Measurements from ENCODE around the gene CD1D. TPM values are rescaled to one million over a fixed set of nuclear protein-coding genes. Genes with fewer than 3 reads are reported as not detected.

Gene CD1D
- total RNA-seq, 1 experiment from 2014 or later, result 0.19 TPM

DNA sequence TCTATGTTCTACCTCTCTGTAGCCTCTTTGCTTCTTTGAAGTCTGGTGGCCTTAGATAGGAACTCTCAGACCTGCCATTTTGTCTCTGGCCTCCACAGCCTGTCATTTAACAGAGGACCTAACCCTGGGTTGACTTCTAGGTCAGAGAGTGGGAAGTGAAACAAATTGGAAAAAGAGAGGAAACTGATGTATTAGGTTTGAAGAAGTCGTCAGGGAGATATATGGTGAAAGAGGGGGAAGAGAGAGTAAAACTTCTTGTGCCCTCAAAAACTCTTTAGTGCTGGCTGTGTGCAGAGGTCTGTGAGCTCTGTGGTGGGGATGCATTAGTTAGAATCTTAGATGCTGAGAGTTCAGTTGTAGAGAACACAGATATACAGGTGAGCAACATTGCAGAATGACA is 30.2 kb upstream of the CD1D start:
- Mint-ChIP-seq H3K36me3 (ENCODE audit: insufficient read depth, unreplicated experiment) (no peaks in the 10 kb centered on the region), H3K27me3 (ENCODE audit: insufficient read depth, unreplicated experiment) (no peaks in the 10 kb centered on the region), H3K9me3 (ENCODE audit: unreplicated experiment) (no peaks in the 10 kb centered on the region), H3K4me1 (ENCODE audit: insufficient read depth, unreplicated experiment) (peaks cover 70% of the 10 kb centered on the region), H3K27ac (ENCODE audit: low read depth, unreplicated experiment) (peak overlapping the region; percentile 82), H3K4me3 (ENCODE audit: unreplicated experiment) (peak overlapping the region; percentile 71)
- CTCF ChIA-PET, result interaction anchor here (0.6 to 2.3 kb wide), 12 partner anchors 16 to 1016 kb away, joined by 3 to 6 read pairs (median 3); no protein-coding TSS in a partner anchor
- TF ChIP-seq, protein P1, sequence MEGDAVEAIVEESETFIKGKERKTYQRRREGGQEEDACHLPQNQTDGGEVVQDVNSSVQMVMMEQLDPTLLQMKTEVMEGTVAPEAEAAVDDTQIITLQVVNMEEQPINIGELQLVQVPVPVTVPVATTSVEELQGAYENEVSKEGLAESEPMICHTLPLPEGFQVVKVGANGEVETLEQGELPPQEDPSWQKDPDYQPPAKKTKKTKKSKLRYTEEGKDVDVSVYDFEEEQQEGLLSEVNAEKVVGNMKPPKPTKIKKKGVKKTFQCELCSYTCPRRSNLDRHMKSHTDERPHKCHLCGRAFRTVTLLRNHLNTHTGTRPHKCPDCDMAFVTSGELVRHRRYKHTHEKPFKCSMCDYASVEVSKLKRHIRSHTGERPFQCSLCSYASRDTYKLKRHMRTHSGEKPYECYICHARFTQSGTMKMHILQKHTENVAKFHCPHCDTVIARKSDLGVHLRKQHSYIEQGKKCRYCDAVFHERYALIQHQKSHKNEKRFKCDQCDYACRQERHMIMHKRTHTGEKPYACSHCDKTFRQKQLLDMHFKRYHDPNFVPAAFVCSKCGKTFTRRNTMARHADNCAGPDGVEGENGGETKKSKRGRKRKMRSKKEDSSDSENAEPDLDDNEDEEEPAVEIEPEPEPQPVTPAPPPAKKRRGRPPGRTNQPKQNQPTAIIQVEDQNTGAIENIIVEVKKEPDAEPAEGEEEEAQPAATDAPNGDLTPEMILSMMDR (IDR thresholded peaks at IDR 0.05; ENCODE audit: unreplicated experiment), result no peak
- BruUV-seq (replicated peaks), result no TSS peak
- POLR2A ChIA-PET, result interaction anchor here (0.7 to 1.6 kb wide), 5 partner anchors 14 to 849 kb away, joined by 3 to 5 read pairs (median 3); no protein-coding TSS in a partner anchor
- no peak for DNase-seq (ENCODE audit: unreplicated experiment)
- intact Hi-C loops (cut with micrococcal nuclease), result no loop called here

DNA sequence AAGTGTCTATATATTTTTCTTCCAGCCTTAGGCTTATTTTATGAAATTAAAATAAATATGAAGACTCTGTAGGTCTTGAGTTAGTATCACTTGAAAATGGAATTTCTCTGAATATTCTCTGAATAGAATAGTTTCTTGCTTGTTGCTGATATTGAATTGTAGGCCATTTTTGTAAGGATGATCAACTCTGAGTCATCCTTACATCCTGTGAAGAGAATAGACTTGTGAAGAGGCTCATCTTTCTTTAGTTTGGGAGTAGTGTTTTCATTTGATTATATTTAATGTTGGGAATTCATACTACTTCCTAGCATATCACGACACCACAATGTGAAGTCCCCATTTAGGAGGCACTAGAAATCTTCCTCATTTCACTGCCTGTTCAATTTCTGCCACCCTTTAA is 27.5 kb upstream of the CD1D start:
- Mint-ChIP-seq H3K27me3 (ENCODE audit: insufficient read depth, unreplicated experiment) (no peaks in the 10 kb centered on the region), H3K27ac (ENCODE audit: low read depth, unreplicated experiment) (peak overlapping the region; percentile 29), H3K4me3 (ENCODE audit: unreplicated experiment) (no peak overlapping the region), H3K36me3 (ENCODE audit: insufficient read depth, unreplicated experiment) (no peaks in the 10 kb centered on the region), H3K9me3 (ENCODE audit: unreplicated experiment) (no peaks in the 10 kb centered on the region), H3K4me1 (ENCODE audit: insufficient read depth, unreplicated experiment) (peaks cover 50% of the 10 kb centered on the region)
- BruUV-seq (replicated peaks), result no TSS peak
- POLR2A ChIA-PET, result interaction anchor here (0.7 kb wide), 1 partner anchor 50 kb away, joined by 3 read pairs; no protein-coding TSS in a partner anchor
- CTCF ChIA-PET, result interaction anchor here (0.8 to 1.5 kb wide), 2 partner anchors 28 to 1719 kb away, joined by 3 to 5 read pairs; no protein-coding TSS in a partner anchor
- intact Hi-C loops (cut with micrococcal nuclease), result no loop called here
- TF ChIP-seq, protein P1 (IDR thresholded peaks at IDR 0.05; ENCODE audit: unreplicated experiment), result no peak
- DNase-seq (ENCODE audit: unreplicated experiment), result no peak

DNA sequence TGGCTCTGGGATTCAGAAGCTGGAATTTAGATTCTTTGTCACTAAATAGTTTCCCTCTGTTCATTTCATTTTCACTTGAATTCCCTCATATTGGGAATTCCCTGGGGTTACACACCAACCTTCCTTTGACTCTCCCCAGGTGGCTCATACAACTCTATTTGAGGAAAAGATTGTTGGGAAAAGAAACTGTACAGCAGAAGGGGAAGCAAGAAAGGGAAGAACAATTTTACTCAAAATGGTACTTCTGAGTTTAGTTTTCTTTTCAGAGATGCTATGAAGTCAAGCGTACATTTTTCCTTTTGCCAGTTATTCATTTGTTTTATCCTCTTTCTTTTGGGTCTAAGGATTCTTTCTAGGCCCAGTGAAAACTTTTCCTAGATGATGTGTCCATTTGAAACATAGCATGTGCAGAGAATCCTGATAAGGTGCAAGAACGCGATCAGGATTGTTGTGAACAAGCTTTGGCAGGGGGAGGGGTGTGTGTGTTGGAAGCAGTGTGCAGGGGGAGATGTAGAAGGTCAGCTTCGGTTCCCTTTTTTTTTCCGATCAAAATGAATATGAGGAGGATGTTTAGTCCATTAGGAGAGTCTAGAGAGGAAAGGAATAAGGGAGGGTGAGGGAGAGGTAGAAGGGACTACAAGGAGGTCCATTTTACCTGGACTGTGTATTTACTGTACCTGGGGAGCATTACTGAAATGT is 26.8 kb upstream of the CD1D start:
- no TSS peak for BruUV-seq (replicated peaks)
- Mint-ChIP-seq H3K9me3 (ENCODE audit: unreplicated experiment) (no peaks in the 10 kb centered on the region), H3K4me1 (ENCODE audit: insufficient read depth, unreplicated experiment) (peaks cover 45% of the 10 kb centered on the region), H3K4me3 (ENCODE audit: unreplicated experiment) (no peak overlapping the region), H3K27ac (ENCODE audit: low read depth, unreplicated experiment) (peak overlapping the region; percentile 29), H3K27me3 (ENCODE audit: insufficient read depth, unreplicated experiment) (no peaks in the 10 kb centered on the region), H3K36me3 (ENCODE audit: insufficient read depth, unreplicated experiment) (no peaks in the 10 kb centered on the region)
- ChIA-PET POLR2A (interaction anchor here (0.7 kb wide), 1 partner anchor 50 kb away, joined by 3 read pairs; no protein-coding TSS in a partner anchor), CTCF (interaction anchor here (0.6 to 0.7 kb wide), 2 partner anchors 185 to 951 kb away, joined by 3 read pairs; no protein-coding TSS in a partner anchor)
- no peak for DNase-seq (ENCODE audit: unreplicated experiment)
- TF ChIP-seq, protein P1 (IDR thresholded peaks at IDR 0.05; ENCODE audit: unreplicated experiment), result no peak
- intact Hi-C loops (cut with micrococcal nuclease), result no loop called here

DNA sequence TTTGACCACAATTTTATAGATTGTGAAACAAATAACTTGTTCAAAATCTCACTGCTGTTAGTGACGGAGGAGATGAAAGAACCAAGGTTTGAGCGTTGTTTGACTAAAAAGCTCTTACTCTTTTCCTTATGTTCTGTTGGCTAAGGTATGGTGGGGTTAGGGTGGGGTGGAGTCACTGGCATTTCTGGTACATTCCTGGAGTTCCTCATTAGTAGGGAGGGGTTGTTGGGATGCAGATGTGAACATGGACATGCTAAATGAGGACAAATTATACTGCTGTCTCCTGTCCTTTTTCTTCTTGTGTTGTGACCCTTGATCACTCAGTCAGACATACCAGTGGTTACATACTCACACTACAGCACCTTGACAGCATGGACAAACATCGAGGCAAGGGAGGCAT is 26.2 kb upstream of the CD1D start:
- CTCF ChIA-PET, result interaction anchor here (0.6 to 1.3 kb wide), 4 partner anchors 9 to 223 kb away, joined by 3 to 5 read pairs (median 4); no protein-coding TSS in a partner anchor
- BruUV-seq (replicated peaks), result no TSS peak
- intact Hi-C loops (cut with micrococcal nuclease), result no loop called here
- no peaks in the 10 kb centered on the region for H3K27me3 Mint-ChIP-seq (ENCODE audit: insufficient read depth, unreplicated experiment)
- TF ChIP-seq, protein P1 (IDR thresholded peaks at IDR 0.05; ENCODE audit: unreplicated experiment), result no peak
- H3K4me1 Mint-ChIP-seq (ENCODE audit: insufficient read depth, unreplicated experiment), result peaks cover 39% of the 10 kb centered on the region
- no peaks in the 10 kb centered on the region for H3K9me3 Mint-ChIP-seq (ENCODE audit: unreplicated experiment)
- POLR2A ChIA-PET, result no interaction called here
- DNase-seq (ENCODE audit: unreplicated experiment), result no peak
- H3K4me3 Mint-ChIP-seq (ENCODE audit: unreplicated experiment), result no peak overlapping the region
- H3K36me3 Mint-ChIP-seq (ENCODE audit: insufficient read depth, unreplicated experiment), result no peaks in the 10 kb centered on the region
- peak overlapping the region; percentile 29 for H3K27ac Mint-ChIP-seq (ENCODE audit: low read depth, unreplicated experiment)
